ENCODE measurements around the gene NLRP6. TPM values are rescaled to one million over a fixed set of nuclear protein-coding genes. Genes with fewer than 3 reads are reported as not detected.
"Not testable (repeated sequence)": the region's sequence is repeated elsewhere in the genome, so short reads cannot be mapped to it uniquely, and the experiment has no call there.

NLRP6 gene
- total RNA-seq = 0.69 TPM

DNA sequence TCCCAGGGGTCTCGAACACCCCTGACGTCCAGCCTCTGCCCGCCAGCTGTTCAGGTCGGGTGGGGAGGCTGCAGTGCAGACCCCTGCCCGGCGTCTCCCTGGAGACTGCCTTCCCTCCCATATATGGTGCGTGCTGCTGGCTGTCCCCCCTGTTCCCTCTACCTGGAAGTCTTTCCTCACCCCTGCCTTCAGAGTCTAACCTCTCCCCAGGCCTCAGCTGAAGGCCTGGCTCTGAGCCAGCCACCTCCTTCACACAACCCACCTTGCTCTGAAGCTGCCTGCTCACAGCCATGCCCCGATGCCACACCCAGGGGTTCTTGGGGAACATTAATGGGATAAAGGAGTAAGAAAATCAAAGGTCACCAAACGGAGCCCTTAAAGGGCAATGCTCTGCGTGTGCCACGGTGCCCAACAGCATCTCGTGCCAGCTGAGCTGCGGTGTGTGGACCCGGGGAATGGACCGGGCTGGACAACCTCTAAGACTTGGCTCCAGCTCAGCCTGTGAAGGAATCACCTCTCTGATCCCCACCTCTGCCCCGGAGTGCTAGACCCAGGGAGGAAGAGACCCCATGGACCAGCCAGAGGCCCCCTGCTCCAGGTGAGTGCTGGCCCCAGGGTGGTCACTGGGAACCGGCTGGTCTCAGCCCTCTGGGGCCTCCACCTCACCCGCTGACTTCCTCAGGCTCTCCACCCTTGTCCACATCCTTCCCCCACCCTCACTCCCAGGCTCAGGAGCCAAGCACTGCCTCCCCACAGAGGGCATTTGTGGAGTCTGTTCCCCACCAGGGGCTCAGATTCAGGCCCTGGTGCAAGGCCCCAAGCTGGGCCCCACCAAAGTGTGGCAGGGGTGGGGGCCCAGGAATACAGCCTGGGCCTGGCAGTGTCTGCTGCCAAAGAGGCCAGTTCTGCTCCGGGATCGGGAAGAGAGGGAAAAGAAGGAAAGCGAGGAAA, at the start of gene NLRP6:
TSS of gene NLRP6 (plus strand) at position 407 of the 951 bp plus-strand sequence. CDS start at position 570, 163 bp downstream.
- no peak for DNase-seq (ENCODE audit: low spot score)

DNA sequence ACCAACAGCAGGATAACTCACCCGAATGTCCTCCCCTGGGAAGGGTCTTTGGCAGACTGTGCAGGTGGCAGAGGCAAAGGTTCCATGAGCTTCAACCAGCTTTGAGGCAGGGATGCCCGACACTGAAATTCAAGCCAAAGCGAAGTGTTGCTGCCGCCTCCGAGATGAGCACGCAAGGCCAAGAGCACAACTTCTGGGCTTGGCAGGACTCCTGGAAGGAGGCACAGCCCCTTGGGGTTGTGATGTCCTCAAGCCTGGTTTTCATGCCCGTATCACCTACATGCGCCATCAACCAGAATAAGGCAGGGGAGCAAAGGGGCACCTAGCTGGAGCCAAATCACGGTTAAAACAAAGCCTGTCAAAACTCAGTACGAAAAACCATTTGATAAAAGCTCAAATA, 47.8 kb upstream of the NLRP6 start:
- DNase-seq (ENCODE audit: low spot score) = no peak

DNA sequence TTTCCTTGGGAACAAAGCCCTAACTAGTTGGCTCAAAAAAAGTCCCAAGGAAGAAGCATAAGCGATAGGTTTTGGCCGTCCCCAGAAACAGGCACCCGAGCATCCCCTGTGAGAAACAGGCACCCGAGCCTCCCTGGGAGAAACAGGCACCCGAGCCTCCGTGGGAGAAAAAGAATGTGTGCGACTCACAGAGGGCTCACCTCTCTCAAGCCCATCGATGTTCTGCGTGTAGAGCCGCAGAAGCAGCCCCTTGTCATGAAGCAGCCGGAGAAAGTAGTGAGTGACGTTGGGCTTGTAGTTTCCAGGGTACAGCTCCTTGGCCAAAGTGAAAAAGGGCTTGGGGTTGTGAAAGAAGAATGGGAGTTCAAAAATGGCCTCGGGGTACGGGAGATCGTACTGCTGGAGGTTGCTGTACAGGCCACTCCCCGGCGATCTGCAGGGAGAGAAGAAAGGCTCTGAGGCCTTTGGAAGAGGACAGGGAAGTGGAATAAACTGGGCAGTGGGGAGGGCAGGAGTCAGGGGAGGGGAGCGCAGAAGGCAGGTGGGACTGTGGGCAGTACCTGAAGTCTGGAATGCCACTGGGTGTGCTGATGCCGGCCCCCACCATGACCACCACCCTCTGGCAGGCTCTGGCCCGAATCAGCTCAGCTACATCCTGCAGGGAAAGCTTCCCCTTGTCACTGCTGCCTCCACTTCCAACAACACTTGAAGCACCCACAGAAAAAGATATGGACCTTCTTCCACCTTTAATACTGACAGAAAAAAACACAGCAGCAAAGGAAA, 45.2 kb upstream of the NLRP6 start:
- no peak for DNase-seq (ENCODE audit: low spot score)

DNA sequence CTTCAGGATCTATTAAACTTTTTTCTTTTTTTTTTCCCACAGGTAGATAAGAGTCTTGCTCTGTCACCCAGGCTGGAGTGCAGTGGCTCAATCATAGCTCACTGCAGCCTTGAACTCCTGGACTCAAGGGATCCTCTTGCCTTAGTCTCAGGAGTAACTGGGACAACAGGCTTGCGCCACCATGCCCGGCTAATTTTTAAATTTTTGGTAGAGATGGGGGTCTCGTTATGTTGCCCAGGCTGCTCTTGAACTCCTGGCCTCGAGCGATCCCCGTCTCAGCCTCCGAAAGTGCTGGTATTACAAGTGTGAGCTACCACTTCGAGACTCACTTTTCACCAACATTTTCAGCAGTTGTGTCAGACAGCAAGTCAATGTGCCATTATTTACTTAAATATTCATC, 43.0 kb upstream of the NLRP6 start:
- DNase-seq (ENCODE audit: low spot score) = no peak

DNA sequence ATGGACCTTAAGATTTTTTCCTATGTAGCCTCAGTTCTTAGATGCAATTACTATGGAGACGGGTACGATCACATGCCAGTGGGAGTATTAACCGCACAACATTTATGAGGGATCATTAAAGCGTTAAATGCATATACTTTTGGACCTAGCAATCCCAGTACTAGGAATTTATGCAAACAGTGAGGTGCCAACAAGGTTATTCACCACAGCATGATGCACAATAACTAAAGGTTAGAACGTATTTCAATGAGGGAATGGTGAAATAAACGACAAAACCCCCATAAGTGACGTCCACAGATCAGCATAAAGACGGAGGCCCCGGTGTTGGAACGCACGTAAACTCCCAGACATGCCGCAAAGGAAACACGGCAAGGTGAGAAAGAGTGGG, 42.6 kb upstream of the NLRP6 start:
- DNase-seq (ENCODE audit: low spot score) = no peak

DNA sequence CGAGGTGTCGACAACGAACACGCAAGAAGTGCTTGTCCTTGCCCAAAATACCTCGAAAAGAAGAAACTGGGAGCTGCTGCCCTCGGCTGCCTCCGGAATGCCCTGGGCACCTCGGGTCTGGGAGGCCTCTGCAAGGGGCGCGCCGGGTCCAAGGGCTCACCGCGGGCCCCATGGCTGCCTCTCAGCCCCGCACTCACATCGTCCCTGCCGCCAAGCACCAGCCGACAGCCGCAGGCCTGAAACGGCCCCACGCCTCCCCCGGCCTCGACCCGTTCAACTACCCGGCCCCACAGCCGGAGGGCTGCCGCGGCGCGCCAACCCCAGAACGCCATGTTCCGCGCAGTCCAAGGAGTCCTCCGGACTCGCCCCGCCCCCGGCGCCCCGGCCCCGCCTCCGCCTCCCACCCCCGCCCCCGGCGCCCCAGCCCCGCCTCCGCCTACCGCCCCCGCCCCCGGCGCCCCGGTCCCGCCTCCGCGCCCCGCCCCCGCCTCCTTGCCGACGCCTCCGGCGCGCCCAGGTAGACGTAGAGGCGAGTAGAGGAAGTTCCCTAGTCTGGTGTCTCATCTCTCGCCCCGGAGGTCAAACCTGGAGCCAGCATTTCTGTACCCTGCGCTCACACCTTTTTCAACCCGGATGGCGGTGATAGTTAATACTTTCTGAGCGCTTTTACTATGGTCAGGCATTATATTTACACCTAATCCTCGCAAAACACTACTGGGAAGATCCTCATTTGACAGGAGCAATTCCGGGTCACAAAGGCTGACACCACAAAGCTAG, 42.0 kb upstream of the NLRP6 start, which contains the start of gene SIRT3:
TSS of gene SIRT3 (minus strand) at position 346 of the 777 bp plus-strand sequence. CDS start at position 332, 14 bp downstream.
- peak; percentile 86 for DNase-seq (ENCODE audit: low spot score)

DNA sequence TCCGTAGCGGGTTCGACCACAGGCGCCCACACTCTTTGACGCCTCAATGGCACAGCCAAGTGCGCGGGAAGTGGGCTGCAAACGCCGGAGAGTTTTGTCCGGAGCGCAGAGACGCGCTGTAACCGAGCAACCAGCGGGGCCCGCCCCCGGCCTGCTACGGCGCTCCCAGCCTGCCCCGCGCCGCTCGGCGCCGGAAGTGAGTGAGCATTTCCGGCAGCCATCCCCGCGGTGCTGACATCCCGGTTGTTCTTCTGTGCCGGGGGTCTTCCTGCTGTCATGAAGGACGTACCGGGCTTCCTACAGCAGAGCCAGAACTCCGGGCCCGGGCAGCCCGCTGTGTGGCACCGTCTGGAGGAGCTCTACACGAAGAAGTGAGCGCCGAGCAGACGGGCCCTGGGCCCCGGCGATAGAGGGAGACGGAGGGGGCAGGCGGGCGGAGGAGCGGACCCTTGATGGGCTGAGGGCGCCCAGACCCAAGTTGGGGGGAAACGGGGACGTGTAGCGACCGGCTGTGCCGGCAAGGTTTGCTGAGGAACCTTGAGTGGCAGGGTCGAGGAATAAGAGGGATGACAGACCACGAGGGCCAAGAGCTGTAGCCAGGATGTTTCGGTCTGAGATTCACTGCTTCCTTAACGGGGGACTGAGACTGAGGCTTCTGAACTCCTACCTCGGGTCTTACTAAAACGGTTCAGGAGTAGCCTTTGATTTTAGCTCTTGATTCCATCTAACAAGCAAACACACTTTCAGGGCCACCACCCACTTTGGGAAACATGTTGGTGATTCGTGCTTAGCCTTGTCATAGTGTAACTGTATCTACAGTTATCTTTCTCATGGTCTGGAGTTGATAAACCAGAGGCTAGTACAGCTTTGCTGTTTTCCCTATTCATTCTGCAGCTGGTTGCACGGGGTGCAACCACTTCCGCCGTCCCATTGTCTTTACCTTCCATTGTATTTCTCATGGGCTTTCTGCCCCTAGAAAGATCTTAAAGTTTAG, 41.1 kb upstream of the NLRP6 start, which contains the start of gene PSMD13:
TSS of gene PSMD13 (plus strand) at position 203 of the 994 bp plus-strand sequence. CDS start at position 277, 74 bp downstream.
- peak; percentile 85 for DNase-seq (ENCODE audit: low spot score)

DNA sequence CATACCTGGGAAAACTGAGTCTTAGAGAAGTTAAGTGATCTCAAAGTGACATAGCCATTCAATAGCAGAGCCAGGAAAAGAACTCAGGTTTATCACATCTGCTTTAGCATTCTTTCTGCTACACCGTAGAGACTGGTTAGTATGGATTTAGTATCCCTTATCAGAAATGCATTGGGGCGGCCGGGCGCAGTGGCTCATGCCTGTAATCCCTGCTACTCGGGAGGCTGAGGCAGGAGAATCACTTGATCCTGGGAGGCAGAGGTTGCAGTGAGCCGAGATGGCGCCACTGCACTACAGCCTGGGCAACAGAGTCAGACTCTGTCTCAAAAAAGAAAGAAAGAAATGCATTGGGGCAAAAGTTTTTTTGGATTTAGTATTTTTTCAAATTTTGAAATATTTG, 39.9 kb upstream of the NLRP6 start:
- not testable (repeated sequence) for DNase-seq (ENCODE audit: low spot score)

DNA sequence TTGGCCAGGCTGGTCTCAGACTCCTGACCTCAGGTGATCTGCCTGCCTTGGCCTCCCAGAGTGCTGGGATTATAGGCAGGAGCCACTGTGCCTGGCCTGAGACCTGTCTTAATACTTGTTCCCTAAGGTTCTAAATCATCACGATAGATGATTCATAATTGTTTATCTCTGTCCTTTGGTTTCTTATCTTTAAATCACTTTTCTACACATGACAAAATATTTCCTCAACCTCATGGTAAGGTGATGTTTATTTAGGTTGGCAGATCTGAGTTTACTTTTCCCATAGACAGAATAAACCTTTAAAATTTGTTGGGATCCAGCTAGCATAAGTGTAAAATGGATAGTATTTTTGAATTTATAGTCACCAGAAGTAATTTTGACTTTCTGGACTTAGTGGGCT, 37.9 kb upstream of the NLRP6 start:
- no peak for DNase-seq (ENCODE audit: low spot score)

DNA sequence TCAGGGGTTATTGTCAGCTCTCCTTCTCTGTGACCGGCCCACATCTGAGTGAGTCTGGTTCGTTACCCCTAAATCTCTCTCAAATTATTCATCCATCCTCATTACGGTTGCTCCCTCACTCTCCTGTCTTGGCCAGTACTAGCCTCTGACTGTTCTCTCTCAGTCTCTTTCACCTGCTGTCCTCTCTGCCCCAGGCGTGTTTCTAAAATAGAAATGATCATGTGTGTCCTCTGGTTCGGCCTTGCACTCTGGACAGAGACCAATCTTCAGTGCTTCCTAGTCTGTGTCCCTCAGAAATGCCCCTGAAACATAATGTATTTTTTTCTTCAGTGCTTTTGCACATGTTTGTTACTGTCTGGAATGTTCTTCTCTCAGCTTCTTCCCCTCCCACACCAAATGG, 36.6 kb upstream of the NLRP6 start:
- DNase-seq (ENCODE audit: low spot score) = no peak

DNA sequence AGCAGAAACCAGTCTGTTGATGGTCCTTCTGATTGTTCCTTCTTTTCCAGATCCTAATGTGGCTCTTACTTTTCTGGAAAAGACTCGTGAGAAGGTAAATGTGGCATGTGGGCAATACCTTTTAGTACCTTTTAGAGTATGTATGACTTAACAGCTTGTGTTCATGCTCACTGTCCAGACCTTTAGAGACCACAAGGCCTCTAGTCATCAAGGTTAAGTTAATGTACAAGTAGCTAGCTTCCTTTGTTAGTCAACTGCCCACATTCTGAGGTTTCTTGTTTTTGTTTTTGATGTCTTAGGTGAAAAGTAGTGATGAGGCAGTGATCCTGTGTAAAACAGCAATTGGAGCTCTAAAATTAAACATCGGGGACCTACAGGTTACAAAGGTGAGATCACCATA, 33.8 kb upstream of the NLRP6 start:
- no peak for DNase-seq (ENCODE audit: low spot score)

DNA sequence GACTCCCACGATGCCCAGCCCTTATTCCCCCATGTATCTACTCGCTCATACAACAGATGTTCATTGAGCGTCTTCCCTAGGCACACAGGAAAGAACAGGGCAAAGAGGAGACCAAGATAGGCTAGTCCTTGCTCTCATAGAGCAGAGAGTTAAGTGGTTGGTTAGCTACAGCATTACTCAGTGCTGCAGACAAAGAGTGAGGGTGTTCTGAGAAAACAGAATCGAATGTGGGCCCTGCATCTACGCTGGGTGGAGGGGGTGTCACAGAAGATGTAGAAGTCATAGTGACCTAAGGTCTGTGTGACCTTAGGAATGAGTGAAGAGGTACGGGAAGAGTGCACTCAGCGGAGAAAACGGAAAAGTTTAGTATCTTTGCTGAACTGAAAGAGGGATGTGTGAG, 29.1 kb upstream of the NLRP6 start:
- no peak for DNase-seq (ENCODE audit: low spot score)

DNA sequence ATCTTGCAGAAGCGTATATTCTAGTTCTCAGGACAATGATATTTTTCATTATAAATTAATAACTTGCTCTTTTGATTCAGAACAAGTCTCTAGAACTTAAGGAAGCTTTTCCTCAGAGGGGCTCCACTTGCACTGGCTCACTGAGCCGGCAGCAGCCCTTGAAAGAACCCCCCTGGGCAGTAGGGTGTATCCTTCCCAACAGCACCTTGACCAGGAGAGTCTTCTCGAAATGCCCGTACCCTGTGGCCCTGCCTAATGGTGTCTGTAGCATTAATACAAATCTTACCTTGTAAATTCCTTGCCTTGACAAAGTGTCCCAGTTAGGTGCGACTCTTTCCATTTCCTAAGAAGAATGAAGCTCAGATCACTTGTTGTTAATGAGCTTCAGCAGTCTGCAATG, 27.9 kb upstream of the NLRP6 start:
- no peak for DNase-seq (ENCODE audit: low spot score)

DNA sequence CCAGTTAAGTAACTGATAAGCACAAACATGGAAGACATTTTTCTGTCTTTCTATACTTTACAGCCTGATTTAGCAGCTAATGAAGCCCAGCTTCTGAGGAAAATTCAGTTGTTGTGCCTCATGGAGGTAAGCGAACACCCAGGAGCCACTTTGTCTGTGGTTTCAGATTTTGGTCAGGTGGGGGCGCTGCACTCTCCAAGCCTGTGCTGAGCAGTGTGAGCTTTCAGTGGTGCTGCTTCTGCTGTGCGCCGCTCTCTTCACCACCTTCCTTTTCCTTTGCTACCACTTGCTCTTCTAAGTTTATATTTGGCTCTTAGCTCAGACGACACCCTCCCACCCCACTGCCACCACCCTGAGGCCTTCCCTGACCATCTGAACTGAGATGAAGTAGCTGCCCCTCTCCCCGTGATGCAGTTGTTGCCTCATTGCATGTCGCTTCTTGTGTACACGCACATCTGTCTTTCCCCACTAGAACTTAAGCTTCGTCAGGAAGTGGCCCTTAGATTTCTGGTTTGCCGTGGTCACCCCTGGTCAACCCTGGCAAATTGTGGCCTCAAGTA, 27.4 kb upstream of the NLRP6 start:
- DNase-seq (ENCODE audit: low spot score) = peak; percentile 50

DNA sequence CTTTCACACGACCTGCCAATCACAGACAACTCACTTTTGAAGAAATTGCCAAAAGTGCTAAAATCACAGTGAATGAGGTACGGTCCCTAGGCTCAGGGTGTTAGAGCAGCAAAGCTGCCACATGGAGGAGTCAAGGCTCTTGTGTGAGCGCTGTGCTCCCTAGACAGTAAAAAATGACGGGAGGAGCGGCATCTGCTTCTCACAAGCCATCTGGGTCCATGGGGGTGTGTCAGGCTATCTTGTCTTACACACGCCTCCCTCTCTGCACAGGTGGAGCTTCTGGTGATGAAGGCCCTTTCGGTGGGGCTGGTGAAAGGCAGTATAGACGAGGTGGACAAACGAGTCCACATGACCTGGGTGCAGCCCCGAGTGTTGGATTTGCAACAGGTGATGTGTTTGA, 26.7 kb upstream of the NLRP6 start:
- no peak for DNase-seq (ENCODE audit: low spot score)

DNA sequence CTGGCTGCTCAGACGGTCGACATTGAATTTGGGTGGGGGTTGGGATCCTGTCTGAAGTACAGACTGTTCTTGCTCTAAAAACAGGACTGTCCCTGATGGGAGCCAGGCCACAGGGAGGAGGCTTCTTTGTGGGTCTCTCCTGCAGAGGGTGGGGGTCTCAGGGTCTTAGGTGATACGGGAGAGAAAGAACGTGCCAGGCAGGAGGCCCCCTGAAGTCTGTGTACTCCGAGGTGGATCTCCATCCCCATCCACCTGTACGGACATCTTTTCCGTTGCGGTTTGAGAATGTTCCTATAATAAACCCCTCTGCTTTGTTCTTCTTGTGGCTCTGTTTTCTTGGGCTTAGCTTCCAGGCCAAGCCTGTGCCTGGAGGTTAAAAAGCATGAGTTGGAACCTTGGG, 25.5 kb upstream of the NLRP6 start:
- DNase-seq (ENCODE audit: low spot score) = no peak

DNA sequence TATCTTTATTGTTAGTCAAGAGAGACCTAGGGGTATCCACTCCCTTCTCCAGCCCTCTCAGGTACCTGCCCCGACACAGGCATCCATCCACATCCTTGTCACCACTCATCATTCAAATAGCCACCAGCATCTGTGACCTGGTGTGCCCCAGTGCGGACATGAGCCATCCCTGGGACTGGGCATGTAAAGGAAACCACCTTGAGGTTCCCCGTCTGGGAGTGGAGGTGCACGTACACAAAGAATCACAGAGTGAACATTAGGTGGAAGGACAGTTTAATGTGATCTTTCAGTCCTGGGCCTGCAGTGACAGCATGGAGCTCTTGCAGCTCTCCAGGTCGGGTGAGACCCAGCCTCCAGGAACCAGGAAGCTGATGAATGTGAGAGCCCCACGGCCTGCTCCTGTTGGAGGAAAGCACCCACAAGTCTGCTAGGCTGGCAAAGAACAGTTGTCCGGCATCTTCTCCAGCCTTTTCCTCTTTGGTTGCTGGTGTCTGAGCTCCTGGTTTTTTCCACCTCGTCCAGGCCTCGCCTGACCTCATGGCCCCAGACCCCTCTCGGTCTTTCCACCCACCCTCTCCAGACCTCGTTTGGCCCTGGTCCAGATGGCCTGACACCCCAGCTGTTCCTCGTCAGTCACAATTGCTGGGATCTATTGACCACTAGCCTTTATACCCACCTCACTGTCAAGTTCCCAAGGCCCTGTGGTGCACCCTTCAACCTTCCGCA, 24.9 kb upstream of the NLRP6 start:
- no peak for DNase-seq (ENCODE audit: low spot score)

DNA sequence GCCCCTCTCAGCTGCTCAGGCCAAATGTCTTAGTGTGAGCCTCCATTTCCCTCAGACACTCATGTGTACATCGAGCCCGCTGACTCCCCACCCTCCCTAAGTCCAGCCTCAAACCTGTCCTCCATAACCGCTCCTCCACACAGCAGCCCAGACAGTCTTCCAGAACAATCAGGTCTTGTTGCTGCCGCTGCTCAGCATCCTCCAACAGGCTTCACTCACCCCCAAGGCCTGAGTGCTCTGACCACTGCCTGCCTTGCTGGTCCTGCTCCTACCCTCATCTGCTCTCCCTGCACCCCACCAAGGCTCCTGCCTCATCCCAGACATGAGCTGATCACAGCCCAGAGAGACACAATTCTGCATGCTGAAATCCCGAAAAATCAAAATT, 24.3 kb upstream of the NLRP6 start:
- DNase-seq (ENCODE audit: low spot score) = no peak

DNA sequence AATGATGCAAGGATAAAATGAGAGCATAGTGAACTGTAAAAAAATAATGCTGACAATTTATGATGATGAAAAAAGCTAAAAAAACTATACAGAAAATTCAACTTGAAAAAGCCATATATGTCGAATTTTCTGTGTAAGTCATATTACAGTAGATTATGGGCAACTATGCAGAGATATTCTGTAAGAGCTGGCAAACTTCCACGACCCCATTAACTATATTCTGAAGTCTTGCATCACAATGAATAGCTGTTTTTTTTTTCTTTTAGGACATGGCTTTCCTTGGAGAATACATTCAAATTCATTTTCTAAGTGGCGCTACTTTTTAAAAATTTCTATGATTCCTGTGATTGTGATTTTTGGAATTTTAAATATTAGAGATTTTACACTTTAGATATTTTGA, 23.0 kb upstream of the NLRP6 start:
- DNase-seq (ENCODE audit: low spot score) = no peak

DNA sequence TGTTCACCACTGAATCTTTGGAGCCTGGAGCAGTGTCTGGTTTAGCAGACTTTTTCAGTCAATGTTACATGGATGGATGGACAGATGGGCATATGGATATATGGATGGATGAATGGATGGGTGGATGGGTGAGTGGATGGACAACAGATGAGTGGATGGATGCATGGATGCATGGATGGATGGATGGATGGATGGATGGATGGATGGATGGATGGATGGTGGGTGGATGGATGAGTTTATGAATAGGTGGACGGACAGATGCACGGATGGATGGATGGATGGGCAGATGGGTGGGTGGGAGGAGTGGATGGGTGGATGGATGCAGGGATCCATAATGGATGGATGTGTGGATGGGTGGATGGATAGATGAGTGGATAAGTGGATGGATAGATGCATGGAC, 22.4 kb upstream of the NLRP6 start:
- DNase-seq (ENCODE audit: low spot score) = no peak
